Panc1 (cell line): Measurements from ENCODE around the gene GGT1. TPM values are rescaled to one million over a fixed set of nuclear protein-coding genes. Genes with fewer than 3 reads are reported as not detected.

Experiments
- ATAC-seq: fragments of 200-7000 bp; cut with Tn5 transposase; 2 replicates; pipeline ENCODE4 v1.9.1; 2020; ENCODE audit warnings: mild to moderate bottlenecking, moderate library complexity
- BruUV-seq: library from RNA; stranded (reverse); fragments of 400-500 nt; replicated peaks from 2 replicates; lab custom pipeline; 2021; lab: Mats Ljungman, UMichigan
- CTCF ChIA-PET: fragments of 300-600 bp; sonication (Branson Sonifier 250); formaldehyde crosslinking; loops from one replicate; lab custom pipeline; 2022; ENCODE audit warnings: antibody characterized with exemption; lab: Charles Lee
- POLR2A ChIA-PET: fragments of 300-600 bp; sonication (Branson Sonifier 250); formaldehyde crosslinking; loops from one replicate; lab custom pipeline; 2022; ENCODE audit warnings: antibody characterized with exemption; lab: Charles Lee
- DNase-seq: peaks from one replicate; pipeline ENCODE4 v3.0.0-alpha.2; 2010; ENCODE audit warnings: low read depth, low spot score
- H3K27ac ChIP-seq: 2 replicates; pipeline ENCODE4 v1.5.1; 2011; ENCODE audit warnings: mild to moderate bottlenecking, low read length, inconsistent platforms
- H3K27me3 ChIP-seq: fragments of 200-500 bp; sonication (Bioruptor generic); 2 replicates; pipeline ENCODE4 v1.6.0; 2014; ENCODE audit warnings: low read length, inconsistent platforms; ENCODE audit not compliant: control insufficient read depth, insufficient read depth
- H3K36me3 ChIP-seq: fragments of 200-500 bp; sonication (Bioruptor generic); 2 replicates; pipeline ENCODE4 v1.5.1; 2014; ENCODE audit warnings: inconsistent platforms, mild to moderate bottlenecking, low read length, moderate library complexity; ENCODE audit not compliant: control insufficient read depth, insufficient read depth
- H3K4me1 ChIP-seq: 2 replicates; pipeline ENCODE4 v1.5.1; 2011; ENCODE audit warnings: inconsistent platforms, mild to moderate bottlenecking, low read length, moderate library complexity; ENCODE audit not compliant: control insufficient read depth, insufficient read depth
- H3K4me3 ChIP-seq, 2 experiments: 2 replicates each; pipeline ENCODE4 v1.5.1; 2011 to 2012; ENCODE audit warnings: low read depth in 2 of 2, low read length in 2 of 2, mild to moderate bottlenecking in 2 of 2, inconsistent platforms in 1 of 2, moderate library complexity in 1 of 2
- H3K9me3 ChIP-seq: fragments of 200-500 bp; sonication (Bioruptor generic); 2 replicates; pipeline ENCODE4 v1.5.1; 2014; ENCODE audit warnings: low read depth, mild to moderate bottlenecking, inconsistent platforms, low read length, moderate library complexity; ENCODE audit not compliant: control insufficient read depth, insufficient read depth
- CTCF ChIP-seq: fragments of 450-650 bp; IDR thresholded peaks from 2 replicates; pipeline ENCODE4 v1.5.1; 2017; ENCODE audit warnings: mild to moderate bottlenecking
- POLR2AphosphoS5 ChIP-seq: IDR thresholded peaks from 2 replicates; pipeline ENCODE4 v1.6.1; 2012; ENCODE audit warnings: mild to moderate bottlenecking, low read depth, low read length, moderate library complexity
- REST ChIP-seq, 2 experiments: IDR thresholded peaks; 2 replicates each; pipeline ENCODE4 v1.6.1; 2011 to 2012; ENCODE audit warnings: low read depth in 2 of 2, control low read depth in 1 of 2, low read length in 1 of 2, mild to moderate bottlenecking in 1 of 2, moderate library complexity in 1 of 2; ENCODE audit not compliant: insufficient read depth in 1 of 2
- SIN3A ChIP-seq: IDR thresholded peaks from 2 replicates; pipeline ENCODE4 v1.6.1; 2012; ENCODE audit warnings: low read depth, mild to moderate bottlenecking, low read length, moderate library complexity, borderline replicate concordance; ENCODE audit not compliant: insufficient read depth
- TCF7L2 ChIP-seq: IDR thresholded peaks from 2 replicates; pipeline ENCODE4 v1.6.1; 2011; ENCODE audit warnings: mild to moderate bottlenecking, low read depth, low read length, inconsistent platforms
- in situ Hi-C: cut with HindIII; loops from 2 replicates; pipeline ENCODE4 v1.10.0; 2016; ENCODE audit warnings: low sequenced_read_pairs, low pct_unique_long_range_greater_than_20kb
- intact Hi-C: fragments of 100-400 bp; cut with micrococcal nuclease; formaldehyde crosslinking; loops from one replicate; pipeline ENCODE4 v1.10.0; 2022; ENCODE audit not compliant: unreplicated experiment
- total RNA-seq: library from RNA; stranded (reverse); gene quantifications from one replicate; pipeline ENCODE4 v1.2.1, GENCODE V29; 2021; ENCODE audit not compliant: unreplicated experiment

The GGT1 gene
- total RNA-seq, 1 experiment from 2014 or later = 2.6 TPM

DNA sequence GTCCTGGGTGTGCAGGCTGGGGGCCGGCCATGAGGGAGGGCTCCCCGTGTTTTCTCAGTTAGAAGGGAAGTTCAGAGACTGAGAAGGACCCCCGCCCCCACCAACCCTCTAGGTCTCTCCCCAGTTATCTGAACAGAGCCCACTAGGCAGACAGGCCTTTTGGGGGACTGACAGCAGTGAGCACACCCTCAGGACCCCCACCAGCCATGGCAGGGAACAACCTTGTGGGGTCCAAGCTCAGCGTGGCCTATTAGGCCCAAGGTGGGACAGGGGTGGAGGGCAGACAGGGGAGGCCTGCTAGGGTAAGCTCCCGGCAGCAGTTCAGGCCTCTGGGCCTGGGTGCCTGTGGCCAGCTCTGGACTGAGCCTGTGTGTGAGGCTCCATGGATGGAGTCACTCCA lies 15.7 kb upstream of the GGT1 start:
- ATAC-seq (no peak), DNase-seq (no peak)
- POLR2A ChIA-PET = no interaction called here
- in situ Hi-C loops (no loop called here), intact Hi-C loops (no loop called here)
- H3K4me3 ChIP-seq = no peak overlapping the region
- BruUV-seq = no TSS peak
- H3K36me3 ChIP-seq = no peaks in the 10 kb centered on the region
- no peaks in the 10 kb centered on the region for H3K4me1 ChIP-seq
- H3K9me3 ChIP-seq = no peaks in the 10 kb centered on the region
- CTCF ChIA-PET = no interaction called here
- no peaks in the 10 kb centered on the region for H3K27me3 ChIP-seq
- TF ChIP-seq TCF7L2 (no peak), REST (IDR thresholded peaks at IDR 0.05; ENCODE audit: insufficient read depth in 1 of 2, low read depth in 2 of 2, low read length in 1 of 2) (no peak), POLR2AphosphoS5 (no peak), CTCF (no peak), SIN3A (no peak)
- H3K27ac ChIP-seq = no peak overlapping the region

DNA sequence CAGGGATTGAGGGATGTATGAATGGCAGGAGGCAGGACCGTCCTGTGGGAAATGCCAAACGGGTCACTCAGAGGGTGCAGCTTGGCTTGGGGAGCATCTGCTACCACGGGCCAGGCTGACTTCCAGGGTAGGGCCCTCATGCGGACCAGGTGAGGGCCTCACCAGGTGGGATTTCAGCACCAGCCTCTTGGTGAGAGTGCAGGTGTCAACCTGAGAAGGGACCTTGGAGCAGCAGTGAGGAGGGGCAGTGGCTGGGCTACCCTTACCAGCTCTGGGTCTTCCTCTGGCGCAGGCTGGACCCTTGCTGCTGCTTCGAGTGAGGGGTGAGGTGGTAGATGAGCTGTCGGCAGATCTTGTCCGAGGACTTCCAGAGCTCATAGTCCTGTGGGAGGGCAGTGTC lies 15.0 kb upstream of the GGT1 start:
- ATAC-seq (no peak), DNase-seq (no peak)
- TF ChIP-seq TCF7L2 = no peak
- TF ChIP-seq SIN3A = no peak
- no peak for TF ChIP-seq POLR2AphosphoS5
- TF ChIP-seq REST (IDR thresholded peaks at IDR 0.05; ENCODE audit: insufficient read depth in 1 of 2, low read depth in 2 of 2, low read length in 1 of 2) = no peak
- no peak for TF ChIP-seq CTCF
- Histone ChIP-seq H3K4me1 (no peaks in the 10 kb centered on the region), H3K27me3 (no peaks in the 10 kb centered on the region), H3K27ac (no peak overlapping the region), H3K9me3 (no peaks in the 10 kb centered on the region), H3K36me3 (no peaks in the 10 kb centered on the region), H3K4me3 (no peak overlapping the region)
- POLR2A ChIA-PET = no interaction called here
- intact Hi-C loops = no loop called here
- no TSS peak for BruUV-seq
- CTCF ChIA-PET = no interaction called here
- in situ Hi-C loops = no loop called here
